Measurements from ENCODE around the gene ZNF827. TPM values are rescaled to one million over a fixed set of nuclear protein-coding genes. Genes with fewer than 3 reads are reported as not detected.

Gene ZNF827
- total and polyA plus RNA-seq, 2 experiments from 2014 or later, result 20.3 to 33.1 TPM

DNA sequence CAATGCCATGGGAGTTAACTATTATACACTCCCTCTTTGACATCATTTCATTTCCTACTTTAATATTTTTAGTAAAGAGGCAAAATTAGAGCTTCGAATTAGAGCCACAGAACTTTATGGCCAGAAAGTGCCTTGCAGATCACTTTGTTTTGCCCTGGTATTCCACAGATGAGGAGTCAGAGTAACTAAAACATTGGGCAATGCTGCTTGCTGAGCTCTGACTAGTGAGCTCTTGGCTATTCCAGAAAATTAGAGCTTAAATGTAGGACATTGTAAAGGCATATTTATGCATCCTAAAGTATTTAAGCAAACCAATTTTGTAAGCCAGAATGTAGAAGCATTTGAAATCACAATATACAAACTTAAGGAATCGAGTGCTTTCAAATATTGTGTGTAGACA is 6.3 kb upstream of the ZNF827 start:
- no peaks in the 10 kb centered on the region for H3K27me3 ChIP-seq (ENCODE audit: insufficient read depth)
- H3K27ac ChIP-seq (ENCODE audit: low read depth), result no peak overlapping the region
- H3K4me3 Mint-ChIP-seq, result no peak overlapping the region
- H3K79me2 ChIP-seq (replicated peaks; ENCODE audit: insufficient read depth), result no peaks in the 10 kb centered on the region
- no peak for ATAC-seq
- DNase-seq (ENCODE audit: low spot score), result no peak
- H3K4me3 ChIP-seq, result no peak overlapping the region
- H3K4me1 ChIP-seq (ENCODE audit: insufficient read depth), result peaks cover 4% of the 10 kb centered on the region; the same call in 1 of the 2 replicates
- no peak overlapping the region for H3K27ac Mint-ChIP-seq
- no peak overlapping the region for H3K4me2 ChIP-seq
- H3K36me3 ChIP-seq (ENCODE audit: insufficient read depth), result no peaks in the 10 kb centered on the region
- H2AFZ ChIP-seq, result no peak overlapping the region
- TF ChIP-seq STAT1 (IDR thresholded peaks at IDR 0.05; ENCODE audit: unreplicated experiment) (no peak), ZNF331 (CRISPR knock-in tag; IDR thresholded peaks at IDR 0.05; ENCODE audit: low read depth) (no peak), JUNB (IDR thresholded peaks at IDR 0.05; ENCODE audit: unreplicated experiment) (no peak), POLR2AphosphoS5 (IDR thresholded peaks at IDR 0.05; ENCODE audit: low read depth) (no peak), NANOG (IDR thresholded peaks at IDR 0.05; ENCODE audit: borderline replicate concordance) (no peak), ZNF114 (CRISPR knock-in tag; IDR thresholded peaks at IDR 0.05) (no peak), EZH2phosphoT487 (IDR thresholded peaks at IDR 0.05; ENCODE audit: unreplicated experiment) (no peak), EZH2 (IDR thresholded peaks at IDR 0.05; ENCODE audit: low read depth, unreplicated experiment) (no peak), CREB1 (CRISPR knock-in tag; IDR thresholded peaks at IDR 0.05; ENCODE audit: low read depth) (no peak)
- TF ChIP-seq, protein P1, sequence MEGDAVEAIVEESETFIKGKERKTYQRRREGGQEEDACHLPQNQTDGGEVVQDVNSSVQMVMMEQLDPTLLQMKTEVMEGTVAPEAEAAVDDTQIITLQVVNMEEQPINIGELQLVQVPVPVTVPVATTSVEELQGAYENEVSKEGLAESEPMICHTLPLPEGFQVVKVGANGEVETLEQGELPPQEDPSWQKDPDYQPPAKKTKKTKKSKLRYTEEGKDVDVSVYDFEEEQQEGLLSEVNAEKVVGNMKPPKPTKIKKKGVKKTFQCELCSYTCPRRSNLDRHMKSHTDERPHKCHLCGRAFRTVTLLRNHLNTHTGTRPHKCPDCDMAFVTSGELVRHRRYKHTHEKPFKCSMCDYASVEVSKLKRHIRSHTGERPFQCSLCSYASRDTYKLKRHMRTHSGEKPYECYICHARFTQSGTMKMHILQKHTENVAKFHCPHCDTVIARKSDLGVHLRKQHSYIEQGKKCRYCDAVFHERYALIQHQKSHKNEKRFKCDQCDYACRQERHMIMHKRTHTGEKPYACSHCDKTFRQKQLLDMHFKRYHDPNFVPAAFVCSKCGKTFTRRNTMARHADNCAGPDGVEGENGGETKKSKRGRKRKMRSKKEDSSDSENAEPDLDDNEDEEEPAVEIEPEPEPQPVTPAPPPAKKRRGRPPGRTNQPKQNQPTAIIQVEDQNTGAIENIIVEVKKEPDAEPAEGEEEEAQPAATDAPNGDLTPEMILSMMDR (conservative IDR thresholded peaks at IDR 0.05; ENCODE audit: low read depth in 2 of 2), result no peak
- TF ChIP-seq, protein P2, sequence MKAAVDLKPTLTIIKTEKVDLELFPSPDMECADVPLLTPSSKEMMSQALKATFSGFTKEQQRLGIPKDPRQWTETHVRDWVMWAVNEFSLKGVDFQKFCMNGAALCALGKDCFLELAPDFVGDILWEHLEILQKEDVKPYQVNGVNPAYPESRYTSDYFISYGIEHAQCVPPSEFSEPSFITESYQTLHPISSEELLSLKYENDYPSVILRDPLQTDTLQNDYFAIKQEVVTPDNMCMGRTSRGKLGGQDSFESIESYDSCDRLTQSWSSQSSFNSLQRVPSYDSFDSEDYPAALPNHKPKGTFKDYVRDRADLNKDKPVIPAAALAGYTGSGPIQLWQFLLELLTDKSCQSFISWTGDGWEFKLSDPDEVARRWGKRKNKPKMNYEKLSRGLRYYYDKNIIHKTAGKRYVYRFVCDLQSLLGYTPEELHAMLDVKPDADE (IDR thresholded peaks at IDR 0.05), result no peak
- TF ChIP-seq, protein P3, sequence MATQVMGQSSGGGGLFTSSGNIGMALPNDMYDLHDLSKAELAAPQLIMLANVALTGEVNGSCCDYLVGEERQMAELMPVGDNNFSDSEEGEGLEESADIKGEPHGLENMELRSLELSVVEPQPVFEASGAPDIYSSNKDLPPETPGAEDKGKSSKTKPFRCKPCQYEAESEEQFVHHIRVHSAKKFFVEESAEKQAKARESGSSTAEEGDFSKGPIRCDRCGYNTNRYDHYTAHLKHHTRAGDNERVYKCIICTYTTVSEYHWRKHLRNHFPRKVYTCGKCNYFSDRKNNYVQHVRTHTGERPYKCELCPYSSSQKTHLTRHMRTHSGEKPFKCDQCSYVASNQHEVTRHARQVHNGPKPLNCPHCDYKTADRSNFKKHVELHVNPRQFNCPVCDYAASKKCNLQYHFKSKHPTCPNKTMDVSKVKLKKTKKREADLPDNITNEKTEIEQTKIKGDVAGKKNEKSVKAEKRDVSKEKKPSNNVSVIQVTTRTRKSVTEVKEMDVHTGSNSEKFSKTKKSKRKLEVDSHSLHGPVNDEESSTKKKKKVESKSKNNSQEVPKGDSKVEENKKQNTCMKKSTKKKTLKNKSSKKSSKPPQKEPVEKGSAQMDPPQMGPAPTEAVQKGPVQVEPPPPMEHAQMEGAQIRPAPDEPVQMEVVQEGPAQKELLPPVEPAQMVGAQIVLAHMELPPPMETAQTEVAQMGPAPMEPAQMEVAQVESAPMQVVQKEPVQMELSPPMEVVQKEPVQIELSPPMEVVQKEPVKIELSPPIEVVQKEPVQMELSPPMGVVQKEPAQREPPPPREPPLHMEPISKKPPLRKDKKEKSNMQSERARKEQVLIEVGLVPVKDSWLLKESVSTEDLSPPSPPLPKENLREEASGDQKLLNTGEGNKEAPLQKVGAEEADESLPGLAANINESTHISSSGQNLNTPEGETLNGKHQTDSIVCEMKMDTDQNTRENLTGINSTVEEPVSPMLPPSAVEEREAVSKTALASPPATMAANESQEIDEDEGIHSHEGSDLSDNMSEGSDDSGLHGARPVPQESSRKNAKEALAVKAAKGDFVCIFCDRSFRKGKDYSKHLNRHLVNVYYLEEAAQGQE (IDR thresholded peaks at IDR 0.05; ENCODE audit: unreplicated experiment), result no peak
- TF ChIP-seq, protein P4, sequence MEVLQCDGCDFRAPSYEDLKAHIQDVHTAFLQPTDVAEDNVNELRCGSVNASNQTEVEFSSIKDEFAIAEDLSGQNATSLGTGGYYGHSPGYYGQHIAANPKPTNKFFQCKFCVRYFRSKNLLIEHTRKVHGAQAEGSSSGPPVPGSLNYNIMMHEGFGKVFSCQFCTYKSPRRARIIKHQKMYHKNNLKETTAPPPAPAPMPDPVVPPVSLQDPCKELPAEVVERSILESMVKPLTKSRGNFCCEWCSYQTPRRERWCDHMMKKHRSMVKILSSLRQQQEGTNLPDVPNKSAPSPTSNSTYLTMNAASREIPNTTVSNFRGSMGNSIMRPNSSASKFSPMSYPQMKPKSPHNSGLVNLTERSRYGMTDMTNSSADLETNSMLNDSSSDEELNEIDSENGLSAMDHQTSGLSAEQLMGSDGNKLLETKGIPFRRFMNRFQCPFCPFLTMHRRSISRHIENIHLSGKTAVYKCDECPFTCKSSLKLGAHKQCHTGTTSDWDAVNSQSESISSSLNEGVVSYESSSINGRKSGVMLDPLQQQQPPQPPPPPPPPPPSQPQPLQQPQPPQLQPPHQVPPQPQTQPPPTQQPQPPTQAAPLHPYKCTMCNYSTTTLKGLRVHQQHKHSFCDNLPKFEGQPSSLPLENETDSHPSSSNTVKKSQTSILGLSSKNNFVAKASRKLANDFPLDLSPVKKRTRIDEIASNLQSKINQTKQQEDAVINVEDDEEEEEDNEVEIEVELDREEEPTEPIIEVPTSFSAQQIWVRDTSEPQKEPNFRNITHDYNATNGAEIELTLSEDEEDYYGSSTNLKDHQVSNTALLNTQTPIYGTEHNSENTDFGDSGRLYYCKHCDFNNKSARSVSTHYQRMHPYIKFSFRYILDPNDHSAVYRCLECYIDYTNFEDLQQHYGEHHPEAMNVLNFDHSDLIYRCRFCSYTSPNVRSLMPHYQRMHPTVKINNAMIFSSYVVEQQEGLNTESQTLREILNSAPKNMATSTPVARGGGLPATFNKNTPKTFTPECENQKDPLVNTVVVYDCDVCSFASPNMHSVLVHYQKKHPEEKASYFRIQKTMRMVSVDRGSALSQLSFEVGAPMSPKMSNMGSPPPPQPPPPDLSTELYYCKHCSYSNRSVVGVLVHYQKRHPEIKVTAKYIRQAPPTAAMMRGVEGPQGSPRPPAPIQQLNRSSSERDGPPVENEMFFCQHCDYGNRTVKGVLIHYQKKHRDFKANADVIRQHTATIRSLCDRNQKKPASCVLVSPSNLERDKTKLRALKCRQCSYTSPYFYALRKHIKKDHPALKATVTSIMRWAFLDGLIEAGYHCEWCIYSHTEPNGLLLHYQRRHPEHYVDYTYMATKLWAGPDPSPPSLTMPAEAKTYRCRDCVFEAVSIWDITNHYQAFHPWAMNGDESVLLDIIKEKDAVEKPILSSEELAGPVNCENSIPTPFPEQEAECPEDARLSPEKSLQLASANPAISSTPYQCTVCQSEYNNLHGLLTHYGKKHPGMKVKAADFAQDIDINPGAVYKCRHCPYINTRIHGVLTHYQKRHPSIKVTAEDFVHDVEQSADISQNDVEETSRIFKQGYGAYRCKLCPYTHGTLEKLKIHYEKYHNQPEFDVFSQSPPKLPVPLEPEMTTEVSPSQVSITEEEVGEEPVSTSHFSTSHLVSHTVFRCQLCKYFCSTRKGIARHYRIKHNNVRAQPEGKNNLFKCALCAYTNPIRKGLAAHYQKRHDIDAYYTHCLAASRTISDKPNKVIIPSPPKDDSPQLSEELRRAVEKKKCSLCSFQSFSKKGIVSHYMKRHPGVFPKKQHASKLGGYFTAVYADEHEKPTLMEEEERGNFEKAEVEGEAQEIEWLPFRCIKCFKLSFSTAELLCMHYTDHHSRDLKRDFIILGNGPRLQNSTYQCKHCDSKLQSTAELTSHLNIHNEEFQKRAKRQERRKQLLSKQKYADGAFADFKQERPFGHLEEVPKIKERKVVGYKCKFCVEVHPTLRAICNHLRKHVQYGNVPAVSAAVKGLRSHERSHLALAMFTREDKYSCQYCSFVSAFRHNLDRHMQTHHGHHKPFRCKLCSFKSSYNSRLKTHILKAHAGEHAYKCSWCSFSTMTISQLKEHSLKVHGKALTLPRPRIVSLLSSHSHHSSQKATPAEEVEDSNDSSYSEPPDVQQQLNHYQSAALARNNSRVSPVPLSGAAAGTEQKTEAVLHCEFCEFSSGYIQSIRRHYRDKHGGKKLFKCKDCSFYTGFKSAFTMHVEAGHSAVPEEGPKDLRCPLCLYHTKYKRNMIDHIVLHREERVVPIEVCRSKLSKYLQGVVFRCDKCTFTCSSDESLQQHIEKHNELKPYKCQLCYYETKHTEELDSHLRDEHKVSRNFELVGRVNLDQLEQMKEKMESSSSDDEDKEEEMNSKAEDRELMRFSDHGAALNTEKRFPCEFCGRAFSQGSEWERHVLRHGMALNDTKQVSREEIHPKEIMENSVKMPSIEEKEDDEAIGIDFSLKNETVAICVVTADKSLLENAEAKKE (CRISPR knock-in tag; IDR thresholded peaks at IDR 0.05), result no peak
- H3K9me2 ChIP-seq (ENCODE audit: insufficient read depth), result no peaks in the 10 kb centered on the region; the same call in 1 of the 2 replicates
- H4K20me1 ChIP-seq (replicated peaks; ENCODE audit: insufficient read depth), result no peaks in the 10 kb centered on the region
- no peaks in the 10 kb centered on the region for H3K36me3 Mint-ChIP-seq (ENCODE audit: low read depth)
- peaks cover 5% of the 10 kb centered on the region for H3K4me1 Mint-ChIP-seq
- no peaks in the 10 kb centered on the region for H3K27me3 Mint-ChIP-seq (ENCODE audit: insufficient read depth, low read depth, poor library complexity)
- no peaks in the 10 kb centered on the region for H3K9me3 Mint-ChIP-seq
- H3F3A ChIP-seq (replicated peaks; ENCODE audit: low read depth), result no peaks in the 10 kb centered on the region

Data from GM23338 (cell line).